ENCODE data around the gene SETD2.

DNA sequence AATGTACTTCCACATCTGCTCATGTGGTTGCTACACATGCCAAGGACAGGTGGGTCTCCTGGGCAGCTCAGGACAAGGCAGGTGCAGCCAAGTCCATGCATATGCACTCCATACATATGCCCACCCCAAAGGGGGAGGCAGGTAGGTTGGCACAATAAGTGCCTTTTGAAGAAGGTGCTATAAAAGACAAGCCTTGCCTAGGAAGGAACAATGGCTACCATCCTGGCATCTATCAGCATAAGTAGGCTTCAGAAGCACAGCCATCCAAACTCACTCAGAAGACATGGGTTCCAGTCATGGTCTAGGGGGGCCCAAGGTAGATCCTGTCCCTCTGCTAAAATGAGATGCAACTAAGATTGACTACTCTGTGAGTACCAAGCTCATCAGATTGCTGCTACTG lies 149.9 kb downstream of the SETD2 start:
- TF ChIP-seq, protein P1, sequence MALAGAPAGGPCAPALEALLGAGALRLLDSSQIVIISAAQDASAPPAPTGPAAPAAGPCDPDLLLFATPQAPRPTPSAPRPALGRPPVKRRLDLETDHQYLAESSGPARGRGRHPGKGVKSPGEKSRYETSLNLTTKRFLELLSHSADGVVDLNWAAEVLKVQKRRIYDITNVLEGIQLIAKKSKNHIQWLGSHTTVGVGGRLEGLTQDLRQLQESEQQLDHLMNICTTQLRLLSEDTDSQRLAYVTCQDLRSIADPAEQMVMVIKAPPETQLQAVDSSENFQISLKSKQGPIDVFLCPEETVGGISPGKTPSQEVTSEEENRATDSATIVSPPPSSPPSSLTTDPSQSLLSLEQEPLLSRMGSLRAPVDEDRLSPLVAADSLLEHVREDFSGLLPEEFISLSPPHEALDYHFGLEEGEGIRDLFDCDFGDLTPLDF (CRISPR knock-in tag; IDR thresholded peaks at IDR 0.05) = no peak
- TF ChIP-seq TBP (optimal IDR thresholded peaks at IDR 0.05; ENCODE audit: low read depth, low read length) = no peak
- no peak for TF ChIP-seq TFAM (CRISPR knock-in tag; conservative IDR thresholded peaks at IDR 0.05)
- TF ChIP-seq POLR2A (conservative IDR thresholded peaks at IDR 0.05) = no peak
- TF ChIP-seq, protein P2, sequence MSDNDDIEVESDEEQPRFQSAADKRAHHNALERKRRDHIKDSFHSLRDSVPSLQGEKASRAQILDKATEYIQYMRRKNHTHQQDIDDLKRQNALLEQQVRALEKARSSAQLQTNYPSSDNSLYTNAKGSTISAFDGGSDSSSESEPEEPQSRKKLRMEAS (CRISPR knock-in tag; IDR thresholded peaks at IDR 0.05) = no peak
- TF ChIP-seq MAFF (IDR thresholded peaks at IDR 0.05; ENCODE audit: low read length) = no peak
- no peak for TF ChIP-seq DPF2 (IDR thresholded peaks at IDR 0.05)
- TF ChIP-seq, protein P3, sequence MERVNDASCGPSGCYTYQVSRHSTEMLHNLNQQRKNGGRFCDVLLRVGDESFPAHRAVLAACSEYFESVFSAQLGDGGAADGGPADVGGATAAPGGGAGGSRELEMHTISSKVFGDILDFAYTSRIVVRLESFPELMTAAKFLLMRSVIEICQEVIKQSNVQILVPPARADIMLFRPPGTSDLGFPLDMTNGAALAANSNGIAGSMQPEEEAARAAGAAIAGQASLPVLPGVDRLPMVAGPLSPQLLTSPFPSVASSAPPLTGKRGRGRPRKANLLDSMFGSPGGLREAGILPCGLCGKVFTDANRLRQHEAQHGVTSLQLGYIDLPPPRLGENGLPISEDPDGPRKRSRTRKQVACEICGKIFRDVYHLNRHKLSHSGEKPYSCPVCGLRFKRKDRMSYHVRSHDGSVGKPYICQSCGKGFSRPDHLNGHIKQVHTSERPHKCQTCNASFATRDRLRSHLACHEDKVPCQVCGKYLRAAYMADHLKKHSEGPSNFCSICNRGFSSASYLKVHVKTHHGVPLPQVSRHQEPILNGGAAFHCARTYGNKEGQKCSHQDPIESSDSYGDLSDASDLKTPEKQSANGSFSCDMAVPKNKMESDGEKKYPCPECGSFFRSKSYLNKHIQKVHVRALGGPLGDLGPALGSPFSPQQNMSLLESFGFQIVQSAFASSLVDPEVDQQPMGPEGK (CRISPR knock-in tag; IDR thresholded peaks at IDR 0.05; ENCODE audit: borderline replicate concordance) = no peak
